Neural progenitor cell (in vitro differentiated cells): ENCODE data around the gene GRID1. TPM values are rescaled to one million over a fixed set of nuclear protein-coding genes. Genes with fewer than 3 reads are reported as not detected.

ENCODE experiments used
- DNase-seq: peaks from one replicate; pipeline ENCODE4 v3.0.0-alpha.2; 2016; ENCODE audit warnings: low spot score
- H2AFZ ChIP-seq: fragments of 200-600 bp; sonication (generic); replicated peaks from 2 replicates; pipeline ENCODE4 v1.6.1; 2016; ENCODE audit warnings: antibody characterized with exemption
- H3F3A ChIP-seq: fragments of 200-600 bp; sonication (generic); 2 replicates; pipeline ENCODE4 v1.6.1; 2016; ENCODE audit warnings: antibody characterized with exemption, low read depth
- H3K27ac ChIP-seq: fragments of 200-600 bp; sonication (generic); 2 replicates; pipeline ENCODE4 v1.5.1; 2016; ENCODE audit warnings: mild to moderate bottlenecking
- H3K27me3 ChIP-seq: fragments of 200-600 bp; sonication (generic); 2 replicates; pipeline ENCODE4 v1.6.1; 2016; ENCODE audit warnings: mild to moderate bottlenecking, moderate library complexity
- H3K36me3 ChIP-seq: fragments of 200-600 bp; sonication (generic); 2 replicates; pipeline ENCODE4 v1.5.1; 2016
- H3K4me1 ChIP-seq: fragments of 200-600 bp; sonication (generic); 2 replicates; pipeline ENCODE4 v1.6.1; 2016; ENCODE audit warnings: mixed run types
- H3K4me2 ChIP-seq: fragments of 200-600 bp; sonication (generic); 2 replicates; pipeline ENCODE4 v1.6.1; 2016
- H3K4me3 ChIP-seq: fragments of 200-600 bp; sonication (generic); 2 replicates; pipeline ENCODE4 v1.5.1; 2016
- H3K79me2 ChIP-seq: fragments of 200-600 bp; sonication (generic); 2 replicates; pipeline ENCODE4 v1.6.1; 2016; ENCODE audit warnings: low read depth
- H3K9ac ChIP-seq: fragments of 200-600 bp; sonication (generic); 2 replicates; pipeline ENCODE4 v1.6.1; 2016
- H3K9me3 ChIP-seq: fragments of 200-600 bp; sonication (generic); 2 replicates; pipeline ENCODE4 v1.5.1; 2016; ENCODE audit warnings: low read depth
- H4K20me1 ChIP-seq: fragments of 200-600 bp; sonication (generic); 2 replicates; pipeline ENCODE4 v1.6.1; 2016; ENCODE audit warnings: low read depth
- H3K27ac Mint-ChIP-seq: 3 replicates; pipeline ENCODE4 v1.8.0; 2021; ENCODE audit warnings: mixed read lengths
- H3K27me3 Mint-ChIP-seq: 2 replicates; pipeline ENCODE4 v1.8.0; 2022; ENCODE audit warnings: low read depth, mild to moderate bottlenecking, inconsistent platforms, moderate library complexity, mixed read lengths; ENCODE audit not compliant: insufficient read depth
- H3K36me3 Mint-ChIP-seq: 3 replicates; pipeline ENCODE4 v1.8.0; 2021; ENCODE audit warnings: mixed read lengths
- H3K4me1 Mint-ChIP-seq: 3 replicates; pipeline ENCODE4 v1.8.0; 2021; ENCODE audit warnings: mixed read lengths
- H3K4me3 Mint-ChIP-seq: 3 replicates; pipeline ENCODE4 v1.8.0; 2021; ENCODE audit warnings: mild to moderate bottlenecking, moderate library complexity, mixed read lengths
- H3K9me3 Mint-ChIP-seq: 3 replicates; pipeline ENCODE4 v1.8.0; 2020; ENCODE audit warnings: mixed read lengths
- EZH2 ChIP-seq: fragments of 200-600 bp; sonication (generic); IDR thresholded peaks from 2 replicates; pipeline ENCODE4 v1.6.1; 2017; ENCODE audit warnings: antibody characterized with exemption, mild to moderate bottlenecking, moderate library complexity
- EZH2phosphoT487 ChIP-seq: fragments of 200-600 bp; sonication (generic); IDR thresholded peaks from 2 replicates; pipeline ENCODE4 v1.6.1; 2017; ENCODE audit warnings: antibody characterized with exemption
- total RNA-seq: library from RNA; depleted of rRNA; stranded (reverse); fragments of >200 nt; gene quantifications from 2 replicates; pipeline ENCODE4 v1.2.3, GENCODE V29; 2015; ENCODE audit warnings: low replicate concordance
- TF ChIP-seq, protein P1 (sequence below): fragments of 200-600 bp; sonication (generic); IDR thresholded peaks from 2 replicates; pipeline ENCODE4 v1.5.1; 2017; ENCODE audit warnings: antibody characterized with exemption, mild to moderate bottlenecking

The GRID1 gene
- total RNA-seq, 1 donor from 2014 or later: not detected

DNA sequence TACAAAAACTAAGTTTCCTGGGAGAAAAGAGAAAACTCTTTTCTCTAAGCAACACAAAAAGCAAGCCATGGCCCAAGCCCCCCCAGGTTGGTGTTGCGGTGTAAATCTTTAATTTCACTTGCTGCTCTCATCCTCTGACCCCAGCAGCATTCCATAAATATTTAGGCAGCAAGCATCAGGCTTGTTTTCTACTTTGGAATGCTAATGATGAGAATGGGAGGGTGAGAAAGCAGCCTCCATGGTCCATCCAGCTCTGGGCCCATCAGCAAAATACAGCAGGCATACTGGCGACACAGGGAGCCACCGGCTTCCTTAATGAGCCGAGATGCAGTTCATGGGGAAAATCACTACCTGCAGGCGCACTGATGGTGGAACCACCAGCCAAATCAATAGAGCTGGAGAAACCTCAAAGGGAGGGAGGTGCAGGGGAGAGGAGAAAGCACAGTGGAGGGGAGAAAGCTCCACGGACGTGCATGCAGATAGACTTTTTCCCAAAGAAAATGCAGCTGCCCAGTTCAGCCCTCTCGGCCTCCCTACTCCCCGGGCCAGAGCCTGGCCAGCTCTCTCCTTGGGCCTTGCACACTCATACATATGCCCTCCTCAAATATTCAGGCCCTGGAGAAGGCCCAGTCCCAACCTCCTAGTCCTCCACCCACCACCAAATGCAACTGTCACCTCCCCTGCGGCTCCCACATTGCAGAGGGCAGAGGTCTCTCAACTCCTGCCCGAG is 131.9 kb downstream of the GRID1 start:
- H2AFZ ChIP-seq: peak overlapping the region; percentile 64
- H3K36me3 ChIP-seq: no peaks in the 10 kb centered on the region
- no peaks in the 10 kb centered on the region for H3K27me3 ChIP-seq
- peak; percentile 40 for DNase-seq
- H3K9me3 ChIP-seq: no peaks in the 10 kb centered on the region
- no peaks in the 10 kb centered on the region for H3K79me2 ChIP-seq
- peak overlapping the region; percentile 47 for H3K27ac ChIP-seq
- Mint-ChIP-seq H3K9me3 (peaks cover 27% of the 10 kb centered on the region), H3K4me1 (peaks cover 28% of the 10 kb centered on the region), H3K27me3 (peaks cover 3% of the 10 kb centered on the region), H3K4me3 (peak overlapping the region; percentile 48), H3K27ac (peak overlapping the region; percentile 96), H3K36me3 (peaks cover 5% of the 10 kb centered on the region)
- no peak for TF ChIP-seq EZH2phosphoT487
- no peaks in the 10 kb centered on the region for H4K20me1 ChIP-seq
- H3K9ac ChIP-seq: no peak overlapping the region
- H3K4me2 ChIP-seq: peak overlapping the region; percentile 49
- peaks cover 40% of the 10 kb centered on the region for H3K4me1 ChIP-seq
- H3K4me3 ChIP-seq: no peak overlapping the region
- H3F3A ChIP-seq: peaks cover 17% of the 10 kb centered on the region

DNA sequence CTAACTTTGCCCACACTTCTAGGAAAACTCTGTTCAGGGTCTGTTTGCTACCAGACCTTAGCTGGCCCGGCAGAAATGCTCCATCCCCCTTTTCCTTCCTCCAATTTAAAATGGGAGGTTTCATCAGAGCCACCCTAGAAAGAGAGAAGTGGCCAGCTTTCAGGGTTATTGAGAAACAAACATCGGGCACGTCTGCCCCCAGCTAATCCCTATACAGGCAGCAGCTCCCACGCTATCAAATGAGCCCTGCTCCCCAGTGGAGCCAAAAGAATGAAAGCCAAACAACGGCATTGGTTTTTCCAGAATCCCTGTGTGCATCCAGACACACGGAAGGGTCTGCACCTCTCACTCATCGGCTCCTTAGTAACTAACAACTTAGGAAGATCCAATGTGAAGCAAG is 132.5 kb downstream of the GRID1 start:
- Mint-ChIP-seq H3K27me3 (peaks cover 3% of the 10 kb centered on the region), H3K27ac (no peak overlapping the region), H3K9me3 (peaks cover 21% of the 10 kb centered on the region), H3K36me3 (peaks cover 5% of the 10 kb centered on the region), H3K4me1 (peaks cover 28% of the 10 kb centered on the region), H3K4me3 (no peak overlapping the region)
- TF ChIP-seq, protein P1, sequence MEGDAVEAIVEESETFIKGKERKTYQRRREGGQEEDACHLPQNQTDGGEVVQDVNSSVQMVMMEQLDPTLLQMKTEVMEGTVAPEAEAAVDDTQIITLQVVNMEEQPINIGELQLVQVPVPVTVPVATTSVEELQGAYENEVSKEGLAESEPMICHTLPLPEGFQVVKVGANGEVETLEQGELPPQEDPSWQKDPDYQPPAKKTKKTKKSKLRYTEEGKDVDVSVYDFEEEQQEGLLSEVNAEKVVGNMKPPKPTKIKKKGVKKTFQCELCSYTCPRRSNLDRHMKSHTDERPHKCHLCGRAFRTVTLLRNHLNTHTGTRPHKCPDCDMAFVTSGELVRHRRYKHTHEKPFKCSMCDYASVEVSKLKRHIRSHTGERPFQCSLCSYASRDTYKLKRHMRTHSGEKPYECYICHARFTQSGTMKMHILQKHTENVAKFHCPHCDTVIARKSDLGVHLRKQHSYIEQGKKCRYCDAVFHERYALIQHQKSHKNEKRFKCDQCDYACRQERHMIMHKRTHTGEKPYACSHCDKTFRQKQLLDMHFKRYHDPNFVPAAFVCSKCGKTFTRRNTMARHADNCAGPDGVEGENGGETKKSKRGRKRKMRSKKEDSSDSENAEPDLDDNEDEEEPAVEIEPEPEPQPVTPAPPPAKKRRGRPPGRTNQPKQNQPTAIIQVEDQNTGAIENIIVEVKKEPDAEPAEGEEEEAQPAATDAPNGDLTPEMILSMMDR: no peak
- TF ChIP-seq EZH2phosphoT487: no peak
- no peak for TF ChIP-seq EZH2
- Histone ChIP-seq H3K9ac (no peak overlapping the region), H3K36me3 (no peaks in the 10 kb centered on the region), H3K4me3 (no peak overlapping the region), H4K20me1 (no peaks in the 10 kb centered on the region), H3K79me2 (no peaks in the 10 kb centered on the region), H3K4me1 (peaks cover 40% of the 10 kb centered on the region), H3K27ac (peak overlapping the region; percentile 47), H3K4me2 (peak overlapping the region; percentile 49), H3F3A (peaks cover 17% of the 10 kb centered on the region), H2AFZ (no peak overlapping the region), H3K27me3 (no peaks in the 10 kb centered on the region), H3K9me3 (no peaks in the 10 kb centered on the region)
- DNase-seq: peak; percentile 69

DNA sequence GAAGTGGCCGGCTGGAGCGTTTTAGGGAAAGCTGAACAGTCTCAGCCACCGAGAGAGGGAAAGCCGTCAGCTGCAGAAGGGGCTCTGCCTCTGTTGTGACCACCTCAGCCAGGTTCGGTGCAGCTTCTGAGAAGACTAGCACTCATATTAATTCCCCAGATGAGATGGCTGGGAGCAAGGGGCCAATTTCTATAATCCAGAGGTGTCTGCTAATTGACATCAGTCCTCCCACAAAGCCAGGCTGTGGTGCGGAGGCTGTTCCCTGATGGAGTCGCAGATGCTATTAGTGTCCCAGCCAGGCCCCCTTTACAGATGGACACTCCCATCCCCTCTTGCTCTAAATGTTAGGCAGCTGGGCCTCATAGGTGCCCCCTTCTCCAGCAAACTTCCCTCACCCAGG is 133.5 kb downstream of the GRID1 start:
- H3K27me3 ChIP-seq: no peaks in the 10 kb centered on the region
- H3K4me2 ChIP-seq: no peak overlapping the region
- no peaks in the 10 kb centered on the region for H4K20me1 ChIP-seq
- Mint-ChIP-seq H3K36me3 (peaks cover 5% of the 10 kb centered on the region), H3K4me3 (no peak overlapping the region), H3K27me3 (peaks cover 2% of the 10 kb centered on the region), H3K27ac (peak overlapping the region; percentile 78), H3K9me3 (peaks cover 15% of the 10 kb centered on the region), H3K4me1 (peaks cover 28% of the 10 kb centered on the region)
- no peaks in the 10 kb centered on the region for H3K79me2 ChIP-seq
- no peaks in the 10 kb centered on the region for H3K9me3 ChIP-seq
- H3K36me3 ChIP-seq: no peaks in the 10 kb centered on the region
- TF ChIP-seq, protein P1: no peak
- peaks cover 17% of the 10 kb centered on the region for H3F3A ChIP-seq
- H3K27ac ChIP-seq: no peak overlapping the region
- H3K9ac ChIP-seq: no peak overlapping the region
- no peak for DNase-seq
- H2AFZ ChIP-seq: no peak overlapping the region
- H3K4me1 ChIP-seq: peaks cover 40% of the 10 kb centered on the region
- no peak overlapping the region for H3K4me3 ChIP-seq

DNA sequence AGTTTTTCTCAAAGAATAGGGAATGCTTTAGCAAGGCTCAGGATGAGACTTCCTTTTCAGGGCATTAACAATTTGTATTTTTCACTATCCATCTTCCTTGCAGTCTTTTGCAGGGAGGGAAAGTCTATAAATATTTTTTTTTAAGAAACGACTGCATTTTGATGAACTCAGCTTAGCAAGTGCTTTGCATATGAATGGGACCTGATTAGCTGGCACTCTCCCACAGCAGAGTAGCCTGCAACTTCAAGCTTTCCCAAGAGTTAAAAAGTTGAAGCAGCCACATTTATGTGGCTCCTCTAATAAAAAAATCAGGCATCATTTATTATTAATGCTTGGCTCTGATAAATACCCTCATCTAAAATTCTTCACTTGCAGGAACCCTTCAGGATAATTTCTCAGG is 134.0 kb downstream of the GRID1 start:
- no peaks in the 10 kb centered on the region for H3K36me3 ChIP-seq
- no peaks in the 10 kb centered on the region for H3K27me3 ChIP-seq
- no peaks in the 10 kb centered on the region for H3K9me3 ChIP-seq
- DNase-seq: no peak
- peaks cover 2% of the 10 kb centered on the region for H3K27me3 Mint-ChIP-seq
- H3K9me3 Mint-ChIP-seq: peaks cover 11% of the 10 kb centered on the region
- H3K9ac ChIP-seq: no peak overlapping the region
- H3F3A ChIP-seq: peaks cover 17% of the 10 kb centered on the region
- peak overlapping the region; percentile 78 for H3K27ac Mint-ChIP-seq
- H3K4me1 ChIP-seq: peaks cover 40% of the 10 kb centered on the region
- H3K4me3 ChIP-seq: no peak overlapping the region
- no peaks in the 10 kb centered on the region for H4K20me1 ChIP-seq
- no peak overlapping the region for H3K4me2 ChIP-seq
- peaks cover 4% of the 10 kb centered on the region for H3K36me3 Mint-ChIP-seq
- no peak overlapping the region for H3K27ac ChIP-seq
- peaks cover 28% of the 10 kb centered on the region for H3K4me1 Mint-ChIP-seq
- no peaks in the 10 kb centered on the region for H3K79me2 ChIP-seq
- TF ChIP-seq EZH2phosphoT487 (no peak), EZH2 (no peak)
- H3K4me3 Mint-ChIP-seq: no peak overlapping the region
- H2AFZ ChIP-seq: no peak overlapping the region
